HL-60 (cell line): ENCODE data around the gene SLC10A6.

Experiments
- DNase-seq, 2 experiments: peaks; one replicate each; pipeline ENCODE4 v3.0.0-alpha.2; 2010 to 2020; ENCODE audit warnings: low read depth in 1 of 2, low spot score in 1 of 2
- H3K27ac ChIP-seq: fragments of 250-450 bp; sonication (Bioruptor Pico); replicated peaks from 2 replicates; pipeline ENCODE4 v1.5.1; 2020; ENCODE audit warnings: mild to moderate bottlenecking, moderate library complexity
- H3K27me3 ChIP-seq: fragments of 250-450 bp; sonication (Bioruptor Pico); 2 replicates; pipeline ENCODE4 v1.5.1; 2021; ENCODE audit warnings: mild to moderate bottlenecking, moderate library complexity; ENCODE audit not compliant: insufficient read depth, poor library complexity, severe bottlenecking
- H3K4me3 ChIP-seq: replicated peaks from 2 replicates; pipeline ENCODE4 v1.5.1; 2011; ENCODE audit warnings: mild to moderate bottlenecking, control low read depth, low read length; ENCODE audit not compliant: insufficient read depth
- CTCF ChIP-seq: IDR thresholded peaks from one replicate; pipeline ENCODE4 v1.5.1; 2011; ENCODE audit warnings: low read length, control low read depth, inconsistent platforms; ENCODE audit not compliant: insufficient read depth
- GABPA ChIP-seq: IDR thresholded peaks from 2 replicates; pipeline ENCODE4 v1.6.1; 2012; ENCODE audit warnings: low read depth
- POLR2AphosphoS5 ChIP-seq: IDR thresholded peaks from 2 replicates; pipeline ENCODE4 v1.6.1; 2012; ENCODE audit warnings: low read depth
- REST ChIP-seq: IDR thresholded peaks from 2 replicates; pipeline ENCODE4 v1.6.1; 2012; ENCODE audit warnings: low read depth; ENCODE audit not compliant: insufficient replicate concordance
- SPI1 ChIP-seq: IDR thresholded peaks from 2 replicates; pipeline ENCODE4 v1.6.1; 2012; ENCODE audit warnings: low read depth, mild to moderate bottlenecking, borderline replicate concordance

Gene SLC10A6

GRCh38 chr4:86848136-86848535 is 1.0 kb downstream of the SLC10A6 start:
- DNase-seq, result no peak
- no peak for TF ChIP-seq CTCF
- no peak for TF ChIP-seq POLR2AphosphoS5
- no peak for TF ChIP-seq REST
- no peak for TF ChIP-seq SPI1
- TF ChIP-seq GABPA, result no peak
- H3K4me3 ChIP-seq, result no peak overlapping the region
- H3K27me3 ChIP-seq, result no peaks in the 10 kb centered on the region
- H3K27ac ChIP-seq, result no peak overlapping the region

GRCh38 chr4:86847571-86847970 is 1.6 kb downstream of the SLC10A6 start:
- TF ChIP-seq GABPA (no peak), POLR2AphosphoS5 (no peak), REST (no peak), CTCF (no peak), SPI1 (no peak)
- no peak overlapping the region for H3K27ac ChIP-seq
- no peak for DNase-seq
- H3K27me3 ChIP-seq, result no peaks in the 10 kb centered on the region
- H3K4me3 ChIP-seq, result no peak overlapping the region

- TF ChIP-seq SPI1, result no peak
- no peak for TF ChIP-seq CTCF
- TF ChIP-seq GABPA, result no peak
- no peak for TF ChIP-seq POLR2AphosphoS5
- no peak for TF ChIP-seq REST
- H3K27ac ChIP-seq, result no peak overlapping the region
- DNase-seq, result no peak
- H3K27me3 ChIP-seq, result no peaks in the 10 kb centered on the region
- H3K4me3 ChIP-seq, result no peak overlapping the region
Measured at GRCh38 chr4:86846921-86847320, 2.3 kb downstream of the SLC10A6 start.
